Heart right ventricle (tissue), 16 donors: ENCODE data around the gene SGPP2. TPM values are rescaled to one million over a fixed set of nuclear protein-coding genes. Genes with fewer than 3 reads are reported as not detected.

Experiments used
- ATAC-seq, 8 donors: fragments of 200-7000 bp; cut with Tn5 transposase; one replicate each; pipeline ENCODE4 v1.9.1; 2020; ENCODE audit warnings: mild to moderate bottlenecking in 8 of 8, moderate library complexity in 8 of 8, moderate number of reproducible peaks in 1 of 8
- DNase-seq, 2 donors: peaks; one replicate each; pipeline ENCODE4 v3.0.0-alpha.2; 2020
- H3K27ac ChIP-seq, 10 donors: fragments of 200-600 bp; sonication (generic) in 2 of 10; one replicate each; pipeline versions ENCODE4 v1.5.0 to v1.8.0; 2020 to 2022; ENCODE audit warnings: mild to moderate bottlenecking in 3 of 10
- H3K27me3 ChIP-seq, 7 donors: fragments of 200-600 bp; one replicate each; pipeline ENCODE4 v1.8.0; 2021 to 2022; ENCODE audit warnings: mild to moderate bottlenecking in 2 of 7
- H3K36me3 ChIP-seq, 9 donors: fragments of 200-600 bp; sonication (generic) in 1 of 9; one replicate each; pipeline versions ENCODE4 v1.5.0 to v1.8.0; 2020 to 2022; ENCODE audit warnings: mild to moderate bottlenecking in 2 of 9
- H3K4me1 ChIP-seq, 9 donors: fragments of 200-600 bp; sonication (generic) in 1 of 9; one replicate each; pipeline versions ENCODE4 v1.5.0 to v1.8.0; 2020 to 2022; ENCODE audit warnings: mild to moderate bottlenecking in 4 of 9
- H3K4me3 ChIP-seq, 10 donors: fragments of 200-600 bp; sonication (generic) in 2 of 10; one replicate each; pipeline versions ENCODE4 v1.5.0 to v1.8.0; 2020 to 2022; ENCODE audit warnings: mild to moderate bottlenecking in 7 of 10, moderate library complexity in 2 of 10
- H3K9me3 ChIP-seq, 11 donors: fragments of 200-600 bp in 10 of 11; sonication (generic) in 2 of 11; one replicate each; pipeline versions ENCODE4 v1.5.0 to v1.8.0; 2013 to 2022; ENCODE audit warnings: mild to moderate bottlenecking in 2 of 11, control low read depth in 1 of 11, moderate library complexity in 1 of 11
- CTCF ChIP-seq, 9 donors: fragments of 200-600 bp; sonication (generic) in 2 of 9; IDR thresholded peaks; one replicate each; pipeline versions ENCODE4 v1.5.0 to v1.8.0; 2021 to 2022; ENCODE audit warnings: antibody characterized with exemption in 9 of 9, mild to moderate bottlenecking in 5 of 9, moderate library complexity in 1 of 9
- WGBS, 2 donors: extraction: QIAGEN DNeasy Blood & Tissue Kit; methylation state at CpG; one replicate each; pipeline ENCODE4 v1.1.7; 2013; ENCODE audit warnings: inconsistent platforms in 1 of 2; 5-methylcytosine and 5-hydroxymethylcytosine counted together
- intact Hi-C, 10 donors: fragments of 100-400 bp; cut with DNase I; formaldehyde crosslinking; loops; one replicate each; pipeline versions ENCODE4 v1.11.1 to v1.14.2; 2022
- polyA plus RNA-seq, 2 donors: library from polyadenylated mRNA; stranded (reverse); fragments of 200-250 nt; gene quantifications; one replicate each; pipeline ENCODE4 v1.2.3, GENCODE V29; 2013
- total RNA-seq, 10 donors: library from RNA; stranded (reverse); fragmentation: NEBNext Ultra II Directional in 3 of 10; extraction: Animal tissue kit (Norgen Biotek cat#: 25700) in 3 of 10; gene quantifications; one replicate each; pipeline versions ENCODE4 v1.2.1 to v1.2.4, GENCODE V29; 2021 to 2023
- donor health status: Arrhythmogenic right ventricular cardiomyopathy.
- donor health status: ischemic (EF 13 %, LVEDD 7.1; RV severe dilation, severe dysfunction).
- donor health status: healthy with polysubstance abuse.
- donor health status: DM: no; HTN: yes; CAD: no.
- donor health status: DM: no; HTN: no; CAD: no.
- donor health status: ischemic (EF 25% LVEDD 6.9; RV normal size, moderate dysfunction).
- donor health status: ischemic (EF 25% LVEDD 5.7; RV mildly dilated, moderate dysfunction).
- donor health status: healthy.
- donor health status: DM: yes; HTN: yes; CAD: no.
- donor health status: Ischemic cardiomyopathy.
- donor health status: ischemic (EF 35%, LVEDD 5.7; RV mildly dilated, moderate dysfunction).
- donor health status: nonischemic (EF 11% LVEDD 7.7; RV severe dilation, severe dysfunction).
- donor health status: DM: yes; HTN: yes; CAD: no.
- donor health status: PGD.
- donor health status: ischemic (EF 29% LVEDD 5.4; RV normal size, mild dysfunction).
- donor health status: nonischemic (EF 23%, LVEDD 6.1; RV moderate dilation, normal function).

SGPP2 gene
- total and polyA plus RNA-seq, 12 donors = 0.54 to 34.4 (median 5.7) TPM

GRCh38 chr2:222440673-222441422 lies 16.5 kb downstream of the SGPP2 start:
- TF ChIP-seq CTCF (IDR thresholded peaks at IDR 0.05) = no peak
- WGBS, 2 donors = 62 to 66% methylated on average over 4 of the region's 4 CpGs
- H3K27me3 ChIP-seq = no peaks in the 10 kb centered on the region
- intact Hi-C loops = no loop called here
- ATAC-seq (no peak), DNase-seq (no peak)
- H3K9me3 ChIP-seq = no peaks in the 10 kb centered on the region
- H3K36me3 ChIP-seq = no peaks in the 10 kb centered on the region
- H3K4me1 ChIP-seq = peaks cover 0 to 6% (median 0%) of the 10 kb centered on the region in 9 donors
- H3K27ac ChIP-seq = no peak overlapping the region
- H3K4me3 ChIP-seq = no peak overlapping the region

- H3K27me3 ChIP-seq = no peaks in the 10 kb centered on the region
- intact Hi-C loops = no loop called here
- DNase-seq (no peak), ATAC-seq (no peak)
- no peak overlapping the region for H3K4me3 ChIP-seq
- no peak for TF ChIP-seq CTCF (IDR thresholded peaks at IDR 0.05)
- WGBS, 2 donors = 86 to 92% methylated on average over 5 of the region's 5 CpGs
- no peaks in the 10 kb centered on the region for H3K36me3 ChIP-seq
- no peak overlapping the region for H3K27ac ChIP-seq
- peaks cover 0 to 17% (median 0%) of the 10 kb centered on the region in 9 donors for H3K4me1 ChIP-seq
- no peaks in the 10 kb centered on the region for H3K9me3 ChIP-seq
These were observed 18.3 kb downstream of the SGPP2 start for GRCh38 chr2:222442665-222443064.

GRCh38 chr2:222445227-222445626 lies 20.9 kb downstream of the SGPP2 start:
- ATAC-seq (no peak), DNase-seq (no peak)
- Histone ChIP-seq H3K27me3 (no peaks in the 10 kb centered on the region), H3K4me3 (no peak overlapping the region), H3K36me3 (no peaks in the 10 kb centered on the region), H3K4me1 (peaks cover 0 to 39% (median 10%) of the 10 kb centered on the region in 9 donors), H3K27ac (no peak overlapping the region), H3K9me3 (no peaks in the 10 kb centered on the region)
- WGBS, 2 donors = 67 to 71% methylated on average over 1 of the region's 1 CpG
- intact Hi-C loops = no loop called here
- no peak for TF ChIP-seq CTCF (IDR thresholded peaks at IDR 0.05)

GRCh38 chr2:222447131-222447530 lies 22.8 kb downstream of the SGPP2 start:
- no peak for DNase-seq
- no peak for TF ChIP-seq CTCF (IDR thresholded peaks at IDR 0.05)
- H3K36me3 ChIP-seq = no peaks in the 10 kb centered on the region
- no peaks in the 10 kb centered on the region for H3K27me3 ChIP-seq
- ATAC-seq = no peak
- no peaks in the 10 kb centered on the region for H3K9me3 ChIP-seq
- peaks cover 0 to 33% (median 10%) of the 10 kb centered on the region in 9 donors for H3K4me1 ChIP-seq
- intact Hi-C loops = no loop called here
- H3K27ac ChIP-seq = no peak overlapping the region
- WGBS, 2 donors = 88 to 89% methylated on average over 3 of the region's 3 CpGs
- H3K4me3 ChIP-seq = no peak overlapping the region
